Renal cortex interstitium (tissue), 11 donors: ENCODE measurements around the gene SEMA4D. TPM values are rescaled to one million over a fixed set of nuclear protein-coding genes. Genes with fewer than 3 reads are reported as not detected.

Experiments used
- DNase-seq, 11 donors: peaks; one replicate each; pipeline ENCODE4 v3.0.0-alpha.2; 2013; ENCODE audit warnings: low read depth in 9 of 11, low spot score in 4 of 11; ENCODE audit errors: extremely low read depth in 1 of 11
- polyA plus RNA-seq, 3 donors: library from polyadenylated mRNA; unstranded; fragments of 120-200 nt; gene quantifications; one replicate each; pipeline ENCODE4 v1.2.1, GENCODE V29; 2013; ENCODE audit not compliant: insufficient read length in 3 of 3

SEMA4D gene
- polyA plus RNA-seq, 3 donors: 46.9 to 68.0 (median 49.1) TPM

DNA sequence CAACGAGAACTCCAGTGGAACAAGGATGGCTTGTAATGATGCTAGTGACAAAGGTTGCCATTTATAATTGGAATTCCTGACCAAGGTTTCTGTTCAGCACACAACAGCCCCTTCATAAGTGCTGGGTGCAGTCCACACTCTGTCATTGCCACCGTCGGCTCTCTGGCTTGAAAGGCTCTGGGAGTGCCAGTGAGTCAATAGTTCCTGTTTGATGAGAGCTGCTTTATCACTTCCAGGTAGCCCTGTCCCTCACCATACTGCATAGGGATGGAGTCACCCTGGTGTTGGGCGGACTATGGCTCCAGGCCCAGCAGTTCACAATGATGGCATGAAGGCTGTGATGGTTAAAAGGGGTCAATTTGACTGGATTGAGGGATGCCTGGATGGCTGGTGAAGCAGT lies 34.6 kb upstream of the SEMA4D start:
- DNase-seq: no peak

DNA sequence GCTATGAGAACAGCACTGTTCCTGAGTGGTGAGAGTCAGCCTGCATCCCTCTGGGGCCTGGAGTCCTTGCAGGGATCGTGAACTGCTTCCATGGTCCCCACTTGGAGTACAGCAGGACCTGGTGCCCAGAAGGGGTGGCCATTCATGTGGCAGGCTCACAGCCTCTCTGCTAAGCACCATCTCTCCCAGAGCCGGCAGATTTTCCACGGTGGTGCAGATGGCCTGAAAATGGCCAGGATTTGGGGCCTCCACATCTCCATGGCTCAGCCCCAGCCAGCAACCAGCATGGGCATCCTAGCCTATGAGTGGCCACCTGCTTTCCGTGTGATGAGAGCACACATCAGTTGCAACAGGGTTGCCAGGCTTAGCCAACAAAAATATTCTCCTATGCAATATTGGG lies 33.9 kb upstream of the SEMA4D start:
- DNase-seq: no peak

- DNase-seq: no peak
Observed at GRCh38 chr9:89530726-89531125, 32.8 kb upstream of the SEMA4D start.

GRCh38 chr9:89529243-89530035 lies 31.5 kb upstream of the SEMA4D start:
- no peak for DNase-seq

GRCh38 chr9:89528540-89528939 lies 30.6 kb upstream of the SEMA4D start:
- DNase-seq: no peak

DNA sequence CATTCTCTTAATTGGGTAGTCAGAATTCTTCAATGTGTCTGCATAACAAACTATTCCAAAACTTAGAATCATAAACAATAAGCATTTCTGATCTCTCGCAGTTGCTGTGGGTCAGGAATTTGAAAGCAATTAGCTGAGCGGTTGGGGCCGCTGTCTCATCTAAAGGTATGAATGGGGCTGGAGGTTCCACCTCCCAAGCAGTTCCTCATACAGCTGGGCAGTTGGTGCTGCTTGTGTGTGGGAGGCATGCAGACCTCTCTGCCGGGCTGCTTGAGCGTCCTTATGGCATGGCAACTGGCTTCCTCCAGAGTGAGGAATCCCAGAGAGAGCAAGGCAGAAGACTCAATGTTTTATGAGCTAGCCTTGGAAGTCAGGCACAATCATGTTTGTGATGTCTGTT lies 30.2 kb upstream of the SEMA4D start:
- DNase-seq: no peak

- no peak for DNase-seq
Observed at GRCh38 chr9:89527084-89527483, 29.2 kb upstream of the SEMA4D start.

DNA sequence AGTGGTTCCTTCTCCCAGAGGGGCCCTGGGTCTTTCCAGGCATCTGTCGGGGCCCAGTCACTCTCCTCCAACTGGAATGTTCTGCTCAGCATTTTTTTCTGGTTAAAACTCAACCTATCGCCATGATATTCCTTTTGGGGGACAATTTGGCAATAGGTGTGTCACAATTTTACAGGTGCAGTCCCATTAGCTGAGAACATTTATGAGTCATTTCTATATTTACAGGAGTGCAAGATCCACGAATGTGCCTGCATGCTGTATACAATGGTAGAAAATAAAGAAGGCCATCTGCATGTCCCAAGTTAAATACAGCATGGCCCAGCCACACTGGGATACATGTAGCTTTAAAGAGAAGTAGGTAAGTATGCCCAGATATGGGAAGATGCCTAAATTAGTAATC lies 28.8 kb upstream of the SEMA4D start:
- DNase-seq: no peak

GRCh38 chr9:89525446-89526374 lies 27.8 kb upstream of the SEMA4D start:
- no peak for DNase-seq

DNA sequence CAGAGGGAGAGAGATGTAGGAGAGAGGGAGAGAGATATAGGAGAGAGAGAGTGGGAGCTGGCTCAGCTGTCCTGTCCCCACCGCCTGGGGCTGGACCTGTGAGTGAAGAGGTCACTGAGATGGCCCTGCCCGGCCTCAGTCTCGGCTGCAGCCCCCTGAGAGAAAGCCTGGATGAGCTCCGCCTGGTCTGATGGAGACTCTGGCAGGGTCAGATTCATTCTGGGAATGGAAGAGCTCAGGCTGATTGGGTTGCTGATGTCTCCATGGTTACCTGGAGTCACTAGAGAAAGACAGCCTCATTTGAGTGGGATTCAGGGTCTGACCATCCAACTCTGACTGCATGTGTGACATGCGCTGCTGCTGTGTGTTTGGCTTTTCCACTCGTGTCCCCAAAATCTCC lies 27.1 kb upstream of the SEMA4D start:
- DNase-seq: no peak

GRCh38 chr9:89523948-89524347 lies 26.0 kb upstream of the SEMA4D start:
- DNase-seq: no peak

- DNase-seq: no peak
Observed at GRCh38 chr9:89522959-89523285, 25.0 kb upstream of the SEMA4D start.

DNA sequence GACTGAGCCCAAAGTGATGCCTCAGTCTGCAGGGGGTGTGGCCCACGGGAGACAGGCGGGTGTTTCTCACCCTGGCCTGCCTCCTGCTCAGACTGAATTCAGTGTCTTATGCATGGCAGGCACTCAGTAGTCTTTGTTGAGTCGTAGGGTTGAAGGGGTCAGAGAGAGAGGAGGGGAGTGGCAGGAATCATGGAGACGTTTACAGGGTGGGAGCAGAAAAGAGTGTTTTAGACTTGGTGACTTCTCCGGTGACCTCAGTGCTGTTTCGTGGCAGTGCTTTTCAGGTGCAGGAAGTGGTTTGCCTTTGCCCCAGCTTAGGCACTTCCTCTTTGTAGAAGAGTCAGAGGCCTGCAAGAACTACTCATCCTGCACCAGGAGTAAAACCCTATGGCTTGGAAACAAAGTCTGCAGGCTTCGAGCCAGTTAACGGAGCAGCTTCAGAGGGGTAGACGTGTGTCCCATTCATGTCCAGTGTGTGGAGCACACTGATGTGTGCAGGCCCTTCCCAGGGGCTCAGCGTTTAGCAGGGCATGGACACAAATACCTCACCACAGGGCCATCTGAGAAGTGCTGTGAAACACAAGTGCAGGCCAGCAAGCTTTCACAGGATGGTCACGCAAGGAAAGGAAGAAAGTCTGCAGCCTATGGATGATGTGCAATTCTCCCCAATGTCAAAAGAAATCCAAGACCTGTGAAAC lies 24.5 kb upstream of the SEMA4D start:
- DNase-seq: no peak

DNA sequence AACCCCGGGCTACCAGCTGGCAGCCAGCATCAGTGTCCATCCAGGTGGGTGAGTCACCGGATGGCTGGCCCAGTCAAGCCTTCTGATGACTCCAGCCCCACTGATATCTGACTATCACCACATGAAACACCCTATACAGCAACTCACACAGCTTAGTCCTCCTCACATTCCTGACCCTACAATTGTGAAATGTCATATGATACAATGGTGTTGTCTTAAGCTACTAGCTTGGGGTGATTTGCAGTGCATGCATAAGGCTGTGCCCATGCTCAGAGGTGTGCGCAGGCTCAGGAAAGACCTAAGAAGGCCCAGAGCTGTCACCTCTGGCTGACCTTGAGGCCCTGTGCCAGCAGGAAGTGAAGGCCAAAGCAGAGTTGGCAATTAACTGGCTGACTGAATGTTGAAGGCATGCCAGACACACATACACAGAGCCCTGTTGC lies 21.5 kb upstream of the SEMA4D start:
- DNase-seq: no peak

- DNase-seq: no peak
Observed at GRCh38 chr9:89518466-89519365, 20.8 kb upstream of the SEMA4D start.

DNA sequence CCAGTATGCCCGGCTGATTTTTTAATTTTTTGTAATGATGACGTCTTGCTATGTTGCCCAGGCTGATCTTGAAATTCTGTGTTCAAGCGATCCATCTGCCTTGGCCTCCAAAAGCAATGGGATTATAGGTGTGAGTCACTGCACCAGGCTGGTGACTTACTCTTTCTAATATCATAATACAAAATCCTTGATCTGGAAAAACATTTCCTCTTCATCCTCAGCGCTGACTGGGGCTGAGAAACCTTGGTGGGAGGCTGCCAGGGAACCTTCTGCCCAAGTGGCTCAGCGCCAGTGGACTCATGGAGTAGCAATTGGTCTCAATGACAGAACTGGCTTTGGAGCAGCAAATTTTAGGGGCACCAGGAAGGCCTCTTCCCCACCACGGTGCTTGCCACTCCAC lies 17.5 kb upstream of the SEMA4D start:
- no peak for DNase-seq

GRCh38 chr9:89514956-89515355 lies 17.0 kb upstream of the SEMA4D start:
- no peak for DNase-seq

GRCh38 chr9:89514337-89514736 lies 16.4 kb upstream of the SEMA4D start:
- no peak for DNase-seq

DNA sequence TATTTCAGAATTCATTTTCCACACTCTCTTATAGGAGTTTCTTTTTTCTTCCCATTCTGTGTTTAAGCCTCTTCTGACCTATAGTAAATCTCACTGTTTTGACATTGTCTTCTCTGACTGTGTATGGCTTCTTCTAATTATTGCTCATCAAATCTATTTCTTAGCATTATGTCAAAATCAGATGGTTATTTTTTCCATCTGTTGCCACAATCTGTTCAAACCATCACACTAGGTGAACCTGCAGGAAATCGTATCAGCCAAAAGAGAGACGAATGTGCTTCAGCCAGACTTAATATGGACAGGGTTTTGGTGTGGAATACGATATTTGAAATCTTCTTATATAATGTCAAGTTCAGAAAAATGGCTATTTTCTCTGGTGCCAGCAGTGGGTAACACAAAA lies 15.9 kb upstream of the SEMA4D start:
- DNase-seq: no peak
